ENCODE data around the gene PDYN. TPM values are rescaled to one million over a fixed set of nuclear protein-coding genes. Genes with fewer than 3 reads are reported as not detected.

Gene PDYN
- total and polyA plus RNA-seq, 2 donors (not counting 1 experiment from before 2014, with no cell fraction given): not detected

DNA sequence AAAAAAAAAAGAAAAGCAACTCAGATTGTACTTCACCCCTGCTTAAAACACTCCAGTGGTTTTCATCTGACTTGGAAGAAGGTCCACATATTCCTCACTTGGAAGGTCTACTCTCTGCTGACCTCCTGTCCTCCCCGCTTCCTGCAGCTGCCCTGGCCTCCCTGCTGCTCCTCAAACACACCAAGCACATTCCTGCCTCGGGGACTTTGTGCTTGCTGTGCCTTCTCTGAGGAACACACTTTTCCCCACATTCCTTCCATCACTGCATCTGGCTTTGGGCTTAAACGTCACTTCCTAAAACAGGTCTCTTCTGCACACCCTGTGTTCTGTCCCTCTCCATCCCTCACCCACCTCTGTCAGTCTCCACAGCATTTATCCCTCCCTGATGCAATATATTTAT, 4.9 kb upstream of the PDYN start:
- Mint-ChIP-seq H3K9me3 (ENCODE audit: insufficient read depth) (no peaks in the 10 kb centered on the region), H3K27ac (no peak overlapping the region), H3K4me3 (no peak overlapping the region), H3K4me1 (no peaks in the 10 kb centered on the region), H3K27me3 (peaks cover 62% of the 10 kb centered on the region)
- 56% methylated on average over 2 of the region's 3 CpGs for WGBS (ENCODE audit: insufficient coverage)
- TF ChIP-seq, protein P1, sequence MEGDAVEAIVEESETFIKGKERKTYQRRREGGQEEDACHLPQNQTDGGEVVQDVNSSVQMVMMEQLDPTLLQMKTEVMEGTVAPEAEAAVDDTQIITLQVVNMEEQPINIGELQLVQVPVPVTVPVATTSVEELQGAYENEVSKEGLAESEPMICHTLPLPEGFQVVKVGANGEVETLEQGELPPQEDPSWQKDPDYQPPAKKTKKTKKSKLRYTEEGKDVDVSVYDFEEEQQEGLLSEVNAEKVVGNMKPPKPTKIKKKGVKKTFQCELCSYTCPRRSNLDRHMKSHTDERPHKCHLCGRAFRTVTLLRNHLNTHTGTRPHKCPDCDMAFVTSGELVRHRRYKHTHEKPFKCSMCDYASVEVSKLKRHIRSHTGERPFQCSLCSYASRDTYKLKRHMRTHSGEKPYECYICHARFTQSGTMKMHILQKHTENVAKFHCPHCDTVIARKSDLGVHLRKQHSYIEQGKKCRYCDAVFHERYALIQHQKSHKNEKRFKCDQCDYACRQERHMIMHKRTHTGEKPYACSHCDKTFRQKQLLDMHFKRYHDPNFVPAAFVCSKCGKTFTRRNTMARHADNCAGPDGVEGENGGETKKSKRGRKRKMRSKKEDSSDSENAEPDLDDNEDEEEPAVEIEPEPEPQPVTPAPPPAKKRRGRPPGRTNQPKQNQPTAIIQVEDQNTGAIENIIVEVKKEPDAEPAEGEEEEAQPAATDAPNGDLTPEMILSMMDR (IDR thresholded peaks at IDR 0.05): no peak
- TF ChIP-seq EZH2 (IDR thresholded peaks at IDR 0.05; ENCODE audit: borderline replicate concordance, insufficient read depth, low read depth, low read length, poor library complexity, severe bottlenecking): no peak
- Histone ChIP-seq H3K4me1 (ENCODE audit: control insufficient read depth in 2 of 2, insufficient read depth in 2 of 2, low read length in 2 of 2) (no peaks in the 10 kb centered on the region), H3K9ac (ENCODE audit: low read length) (no peak overlapping the region), H3K79me2 (ENCODE audit: control insufficient read depth, insufficient read depth, low read length) (no peaks in the 10 kb centered on the region), H3K36me3 (replicated peaks in 1 of 2; ENCODE audit: control extremely low read depth in 1 of 2, control insufficient read depth in 1 of 2, extremely low read depth in 1 of 2, insufficient read depth in 2 of 2, low read length in 1 of 2) (no peaks in the 10 kb centered on the region), H3K4me3 (ENCODE audit: control extremely low read depth in 1 of 5, extremely low read depth in 1 of 5, insufficient read depth in 1 of 5, low read depth in 2 of 5, low read length in 4 of 5) (no peak overlapping the region), H4K20me1 (ENCODE audit: control insufficient read depth, insufficient read depth, low read length, poor library complexity, severe bottlenecking) (no peaks in the 10 kb centered on the region), H3K9me3 (ENCODE audit: control extremely low read depth in 1 of 3, control insufficient read depth in 2 of 3, insufficient read depth in 1 of 3, low read length in 2 of 3) (no peaks in the 10 kb centered on the region), H2AFZ (ENCODE audit: insufficient read depth, low read depth, low read length, poor library complexity, severe bottlenecking) (no peak overlapping the region), H3K27ac (ENCODE audit: low read length in 2 of 2) (no peak overlapping the region), H3K4me2 (replicated peaks; ENCODE audit: low read depth, low read length, poor library complexity, severe bottlenecking) (no peak overlapping the region), H3K27me3 (replicated peaks in 1 of 4; ENCODE audit: control extremely low read depth in 1 of 4, control insufficient read depth in 3 of 4, insufficient read depth in 4 of 4, low read length in 3 of 4) (peaks cover 0 to 26% (median 9%) of the 10 kb centered on the region in 4 experiments)
- POLR2A ChIA-PET: no interaction called here
- DNase-seq (no peak), ATAC-seq (ENCODE audit: low read depth) (no peak)
- CTCF ChIA-PET: no interaction called here
- intact Hi-C loops (cut with micrococcal nuclease): no loop called here

DNA sequence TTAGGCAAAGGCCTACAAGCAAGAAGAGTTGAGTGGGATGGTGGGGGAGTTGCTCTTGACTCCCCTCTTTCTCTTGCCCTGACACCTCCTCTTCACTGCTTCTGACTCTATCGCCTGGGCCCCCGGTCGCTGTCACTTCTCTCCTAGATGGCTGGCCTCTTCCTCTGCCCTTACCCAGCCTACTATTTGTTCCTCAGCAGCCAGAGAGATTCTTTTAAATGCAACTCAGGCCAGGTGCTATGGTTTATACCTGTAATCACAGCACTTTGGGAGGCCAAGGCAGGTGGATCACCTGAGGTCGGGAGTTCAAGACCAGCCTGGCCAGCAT, 4.3 kb upstream of the PDYN start:
- H3K4me3 ChIP-seq (ENCODE audit: control extremely low read depth in 1 of 5, extremely low read depth in 1 of 5, insufficient read depth in 1 of 5, low read depth in 2 of 5, low read length in 4 of 5): no peak overlapping the region
- ChIA-PET POLR2A (no interaction called here), CTCF (no interaction called here)
- no peak for ATAC-seq (ENCODE audit: low read depth)
- H3K27me3 Mint-ChIP-seq: peaks cover 66% of the 10 kb centered on the region
- H4K20me1 ChIP-seq (ENCODE audit: control insufficient read depth, insufficient read depth, low read length, poor library complexity, severe bottlenecking): no peaks in the 10 kb centered on the region
- no peaks in the 10 kb centered on the region for H3K4me1 ChIP-seq (ENCODE audit: control insufficient read depth in 2 of 2, insufficient read depth in 2 of 2, low read length in 2 of 2)
- TF ChIP-seq, protein P1 (IDR thresholded peaks at IDR 0.05): no peak
- TF ChIP-seq EZH2 (IDR thresholded peaks at IDR 0.05; ENCODE audit: borderline replicate concordance, insufficient read depth, low read depth, low read length, poor library complexity, severe bottlenecking): no peak
- no peak overlapping the region for H3K9ac ChIP-seq (ENCODE audit: low read length)
- no peaks in the 10 kb centered on the region for H3K9me3 Mint-ChIP-seq (ENCODE audit: insufficient read depth)
- no peak overlapping the region for H2AFZ ChIP-seq (ENCODE audit: insufficient read depth, low read depth, low read length, poor library complexity, severe bottlenecking)
- H3K27ac Mint-ChIP-seq: no peak overlapping the region
- peaks cover 0 to 31% (median 13%) of the 10 kb centered on the region in 4 experiments for H3K27me3 ChIP-seq (replicated peaks in 1 of 4; ENCODE audit: control extremely low read depth in 1 of 4, control insufficient read depth in 3 of 4, insufficient read depth in 4 of 4, low read length in 3 of 4)
- H3K36me3 ChIP-seq (replicated peaks in 1 of 2; ENCODE audit: control extremely low read depth in 1 of 2, control insufficient read depth in 1 of 2, extremely low read depth in 1 of 2, insufficient read depth in 2 of 2, low read length in 1 of 2): no peaks in the 10 kb centered on the region
- intact Hi-C loops (cut with micrococcal nuclease): no loop called here
- WGBS (ENCODE audit: insufficient coverage): 93% methylated on average over 3 of the region's 4 CpGs
- H3K79me2 ChIP-seq (ENCODE audit: control insufficient read depth, insufficient read depth, low read length): no peaks in the 10 kb centered on the region
- no peak overlapping the region for H3K4me3 Mint-ChIP-seq
- H3K27ac ChIP-seq (ENCODE audit: low read length in 2 of 2): no peak overlapping the region
- no peak for DNase-seq
- no peaks in the 10 kb centered on the region for H3K4me1 Mint-ChIP-seq
- H3K9me3 ChIP-seq (ENCODE audit: control extremely low read depth in 1 of 3, control insufficient read depth in 2 of 3, insufficient read depth in 1 of 3, low read length in 2 of 3): no peaks in the 10 kb centered on the region
- no peak overlapping the region for H3K4me2 ChIP-seq (replicated peaks; ENCODE audit: low read depth, low read length, poor library complexity, severe bottlenecking)

All from B cell (primary cell).